ENCODE results near the gene USP33. TPM values are rescaled to one million over a fixed set of nuclear protein-coding genes. Genes with fewer than 3 reads are reported as not detected.
"Not testable (repeated sequence)": the region's sequence is repeated elsewhere in the genome, so short reads cannot be mapped to it uniquely, and the experiment has no call there.

USP33 gene
- total RNA-seq, 1 donor from 2014 or later = 47.0 TPM

- H3K27me3 ChIP-seq (ENCODE audit: control insufficient read depth, insufficient read depth, low read length) = no peaks in the 10 kb centered on the region
- no peak for TF ChIP-seq CTCF (IDR thresholded peaks at IDR 0.05; ENCODE audit: insufficient read depth, low read length, poor library complexity, severe bottlenecking)
- H3K4me3 ChIP-seq (ENCODE audit: low read depth, low read length) = no peak overlapping the region
- no peak for DNase-seq (ENCODE audit: low read depth)
- no peaks in the 10 kb centered on the region for H3K36me3 ChIP-seq (ENCODE audit: control insufficient read depth, insufficient read depth, low read length)
Measured at GRCh38 chr1:77794550-77794949, 34.9 kb upstream of the USP33 start.

GRCh38 chr1:77786093-77786741, 26.6 kb upstream of the USP33 start:
- not testable (repeated sequence) for H3K27me3 ChIP-seq (ENCODE audit: control insufficient read depth, insufficient read depth, low read length); H3K4me3 ChIP-seq (ENCODE audit: low read depth, low read length); DNase-seq (ENCODE audit: low read depth); H3K36me3 ChIP-seq (ENCODE audit: control insufficient read depth, insufficient read depth, low read length)

- Histone ChIP-seq H3K4me3 (ENCODE audit: low read depth, low read length) (no peak overlapping the region), H3K27me3 (ENCODE audit: control insufficient read depth, insufficient read depth, low read length) (no peaks in the 10 kb centered on the region), H3K36me3 (ENCODE audit: control insufficient read depth, insufficient read depth, low read length) (peaks cover 1% of the 10 kb centered on the region)
- TF ChIP-seq CTCF (IDR thresholded peaks at IDR 0.05; ENCODE audit: insufficient read depth, low read length, poor library complexity, severe bottlenecking) = no peak
- no peak for DNase-seq (ENCODE audit: low read depth)
Measured at GRCh38 chr1:77783141-77783540, 23.5 kb upstream of the USP33 start.

- TF ChIP-seq CTCF (IDR thresholded peaks at IDR 0.05; ENCODE audit: insufficient read depth, low read length, poor library complexity, severe bottlenecking) = no peak
- H3K4me3 ChIP-seq (ENCODE audit: low read depth, low read length) = no peak overlapping the region
Measured at GRCh38 chr1:77781683-77782082, 22.0 kb upstream of the USP33 start.

GRCh38 chr1:77779529-77780281, 20.1 kb upstream of the USP33 start, which contains the start of gene MIGA1:
MIGA1 (plus strand) TSS chr1:77779649; CDS start chr1:77783253, 3,604 bp downstream.
- Histone ChIP-seq H3K27me3 (ENCODE audit: control insufficient read depth, insufficient read depth, low read length) (no peaks in the 10 kb centered on the region), H3K4me3 (ENCODE audit: low read depth, low read length) (peak within 1 kb of the TSS; percentile 78), H3K36me3 (ENCODE audit: control insufficient read depth, insufficient read depth, low read length) (peaks cover 1% of the 10 kb centered on the region)
- no peak for TF ChIP-seq CTCF (IDR thresholded peaks at IDR 0.05; ENCODE audit: insufficient read depth, low read length, poor library complexity, severe bottlenecking)
- DNase-seq (ENCODE audit: low read depth) = peak; percentile 57

More at GRCh38 chr1:77781683-77782082, 22.0 kb upstream of the USP33 start:
- no peaks in the 10 kb centered on the region for H3K27me3 ChIP-seq (ENCODE audit: control insufficient read depth, insufficient read depth, low read length)
- H3K36me3 ChIP-seq (ENCODE audit: control insufficient read depth, insufficient read depth, low read length) = peaks cover 1% of the 10 kb centered on the region
- no peak for DNase-seq (ENCODE audit: low read depth)

GRCh38 chr1:77776007-77776700, 16.5 kb upstream of the USP33 start:
- Histone ChIP-seq H3K36me3 (ENCODE audit: control insufficient read depth, insufficient read depth, low read length) (no peaks in the 10 kb centered on the region), H3K27me3 (ENCODE audit: control insufficient read depth, insufficient read depth, low read length) (no peaks in the 10 kb centered on the region), H3K4me3 (ENCODE audit: low read depth, low read length) (no peak overlapping the region)
- no peak for TF ChIP-seq CTCF (IDR thresholded peaks at IDR 0.05; ENCODE audit: insufficient read depth, low read length, poor library complexity, severe bottlenecking)
- peak; percentile 32 for DNase-seq (ENCODE audit: low read depth)
